Ureter (tissue), 1 donor: ENCODE results near the gene EXOC4. TPM values are rescaled to one million over a fixed set of nuclear protein-coding genes. Genes with fewer than 3 reads are reported as not detected.

ENCODE experiments used
- DNase-seq: peaks from one replicate; pipeline ENCODE4 v3.0.0-alpha.2; 2020; ENCODE audit warnings: low spot score
- total RNA-seq: library from RNA; stranded (reverse); gene quantifications from one replicate; pipeline ENCODE4 v1.2.4, GENCODE V29; 2023
- donor health status: DM: yes; HTN: yes; CAD: no.

The EXOC4 gene
- total RNA-seq, 1 donor from 2014 or later = 145 TPM

- no peak for DNase-seq
Measured at GRCh38 chr7:133572843-133573242, 320.0 kb downstream of the EXOC4 start.

GRCh38 chr7:133573554-133574265 is 320.8 kb downstream of the EXOC4 start:
- DNase-seq = no peak

- no peak for DNase-seq
Measured at GRCh38 chr7:133575726-133576440, 323.0 kb downstream of the EXOC4 start.

- DNase-seq = no peak
Measured at GRCh38 chr7:133576612-133577168, 323.8 kb downstream of the EXOC4 start.

GRCh38 chr7:133582766-133583523 is 330.1 kb downstream of the EXOC4 start:
- no peak for DNase-seq

- no peak for DNase-seq
Measured at GRCh38 chr7:133583545-133584171, 330.8 kb downstream of the EXOC4 start.

GRCh38 chr7:133584956-133585668 is 332.2 kb downstream of the EXOC4 start:
- DNase-seq = no peak

GRCh38 chr7:133586253-133586652 is 333.4 kb downstream of the EXOC4 start:
- no peak for DNase-seq

- no peak for DNase-seq
Measured at GRCh38 chr7:133587903-133588302, 335.0 kb downstream of the EXOC4 start.

GRCh38 chr7:133590795-133591194 is 337.9 kb downstream of the EXOC4 start:
- no peak for DNase-seq

GRCh38 chr7:133591704-133592340 is 338.9 kb downstream of the EXOC4 start:
- no peak for DNase-seq

- DNase-seq = no peak
Measured at GRCh38 chr7:133593561-133593960, 340.7 kb downstream of the EXOC4 start.

GRCh38 chr7:133601617-133602016 is 348.7 kb downstream of the EXOC4 start:
- no peak for DNase-seq

- DNase-seq = no peak
Measured at GRCh38 chr7:133602291-133602690, 349.4 kb downstream of the EXOC4 start.

- no peak for DNase-seq
Measured at GRCh38 chr7:133606991-133607390, 354.1 kb downstream of the EXOC4 start.

- no peak for DNase-seq
Measured at GRCh38 chr7:133609806-133610205, 356.9 kb downstream of the EXOC4 start.

- DNase-seq = no peak
Measured at GRCh38 chr7:133611955-133612354, 359.1 kb downstream of the EXOC4 start.

- DNase-seq = no peak
Measured at GRCh38 chr7:133613250-133613790, 360.4 kb downstream of the EXOC4 start.

- DNase-seq = no peak
Measured at GRCh38 chr7:133614251-133614650, 361.4 kb downstream of the EXOC4 start.

- no peak for DNase-seq
Measured at GRCh38 chr7:133618970-133619369, 366.1 kb downstream of the EXOC4 start.
